Erythroblast (primary cell): ENCODE results near the gene KLK3.

Source experiments
- GATA1 ChIP-seq: IDR thresholded peaks from 2 replicates; pipeline ENCODE4 v1.6.1; 2011; ENCODE audit warnings: low read depth, mild to moderate bottlenecking, control low read depth, low read length, moderate library complexity
- POLR2A ChIP-seq: IDR thresholded peaks from 2 replicates; pipeline ENCODE4 v1.6.1; 2011; ENCODE audit warnings: mild to moderate bottlenecking, low read length

GRCh38 chr19:50833802-50834167, 20.9 kb upstream of the KLK3 start:
- TF ChIP-seq POLR2A: no peak
- no peak for TF ChIP-seq GATA1
